GM19467 (cell line): ENCODE results near the gene GOLM1.
A peak's percentile ranks its signal among the peaks of the same experiment; 100 is the strongest.

Experiments
- ATAC-seq: cut with Tn5 transposase; IDR thresholded peaks from one replicate; pipeline ENCODE4 v1.9.1; 2021; ENCODE audit warnings: mild to moderate bottlenecking, moderate library complexity; ENCODE audit not compliant: unreplicated experiment

GOLM1 gene

GRCh38 chr9:86093788-86094555 is 5.4 kb downstream of the GOLM1 start:
- ATAC-seq: peak; percentile 67

GRCh38 chr9:86091477-86091876 is 7.9 kb downstream of the GOLM1 start:
- ATAC-seq: no peak

GRCh38 chr9:86082870-86083269 is 16.5 kb downstream of the GOLM1 start:
- no peak for ATAC-seq

GRCh38 chr9:86079865-86080469 is 19.4 kb downstream of the GOLM1 start:
- no peak for ATAC-seq

- ATAC-seq: no peak
Observed at GRCh38 chr9:86079421-86079831, 19.9 kb downstream of the GOLM1 start.

- ATAC-seq: no peak
Observed at GRCh38 chr9:86078731-86079130, 20.6 kb downstream of the GOLM1 start.

- ATAC-seq: no peak
Observed at GRCh38 chr9:86077276-86077675, 22.1 kb downstream of the GOLM1 start.

GRCh38 chr9:86075132-86076109 is 23.9 kb downstream of the GOLM1 start:
- ATAC-seq: no peak

GRCh38 chr9:86073839-86074238 is 25.5 kb downstream of the GOLM1 start:
- no peak for ATAC-seq

- no peak for ATAC-seq
Observed at GRCh38 chr9:86072394-86072877, 26.9 kb downstream of the GOLM1 start.

GRCh38 chr9:86069206-86069869 is 30.0 kb downstream of the GOLM1 start:
- ATAC-seq: no peak

GRCh38 chr9:86064220-86064619 is 35.1 kb downstream of the GOLM1 start:
- ATAC-seq: no peak

GRCh38 chr9:86062845-86063693 is 36.3 kb downstream of the GOLM1 start:
- ATAC-seq: no peak

- no peak for ATAC-seq
Observed at GRCh38 chr9:86061972-86062739, 37.2 kb downstream of the GOLM1 start.

GRCh38 chr9:86057491-86057890 is 41.9 kb downstream of the GOLM1 start:
- no peak for ATAC-seq

GRCh38 chr9:86054695-86055094 is 44.7 kb downstream of the GOLM1 start:
- no peak for ATAC-seq

- ATAC-seq: no peak
Observed at GRCh38 chr9:86052556-86053468, 46.5 kb downstream of the GOLM1 start.
